ENCODE measurements around the gene CLGN. TPM values are rescaled to one million over a fixed set of nuclear protein-coding genes. Genes with fewer than 3 reads are reported as not detected.

The CLGN gene
- polyA plus RNA-seq, 3 donors, result 0.04 to 0.54 (median 0.10) TPM

- peaks cover 0 to 2% of the 10 kb centered on the region in 2 donors for H3K27me3 ChIP-seq (ENCODE audit: control insufficient read depth in 2 of 2, insufficient read depth in 2 of 2, low read length in 2 of 2)
- no peaks in the 10 kb centered on the region for H3K4me1 ChIP-seq (ENCODE audit: control insufficient read depth in 1 of 2, insufficient read depth in 2 of 2, low read length in 2 of 2)
- DNase-seq, result no peak
- H3K36me3 Mint-ChIP-seq, result no peaks in the 10 kb centered on the region
- no peaks in the 10 kb centered on the region for H3K36me3 ChIP-seq (replicated peaks in 1 of 2; ENCODE audit: control insufficient read depth in 1 of 2, insufficient read depth in 2 of 2, low read length in 2 of 2)
- H3K27me3 Mint-ChIP-seq (ENCODE audit: low read depth in 3 of 3), result peaks cover 0 to 9% (median 7%) of the 10 kb centered on the region in 3 donors
- no peaks in the 10 kb centered on the region for H3K9me3 ChIP-seq (replicated peaks in 1 of 2; ENCODE audit: control insufficient read depth in 1 of 2, insufficient read depth in 1 of 2, low read length in 2 of 2)
- no peaks in the 10 kb centered on the region for H3K79me2 ChIP-seq (ENCODE audit: insufficient read depth, low read length)
- H4K20me1 ChIP-seq (ENCODE audit: insufficient read depth, low read length), result no peaks in the 10 kb centered on the region
- 9% methylated on average over 3 of the region's 5 CpGs for WGBS (ENCODE audit: insufficient coverage)
- no peak overlapping the region for H3K27ac ChIP-seq (ENCODE audit: low read depth in 1 of 2, low read length in 2 of 2)
- H3K4me3 ChIP-seq (replicated peaks in 1 of 3; ENCODE audit: low read depth in 2 of 3, low read length in 3 of 3), result no peak overlapping the region
- TF ChIP-seq CTCF (IDR thresholded peaks at IDR 0.05), result no peak
- no peak overlapping the region for H3K4me3 Mint-ChIP-seq
- H2AFZ ChIP-seq (ENCODE audit: insufficient read depth, low read depth, low read length, poor library complexity, severe bottlenecking), result no peak overlapping the region
- H3K27ac Mint-ChIP-seq, result no peak overlapping the region
- no peak overlapping the region for H3K4me2 ChIP-seq (replicated peaks; ENCODE audit: extremely low read depth, low read length, poor library complexity, severe bottlenecking)
- intact Hi-C loops (cut with micrococcal nuclease), result no loop called here
- H3K9ac ChIP-seq (ENCODE audit: insufficient read depth, low read length, poor library complexity, severe bottlenecking), result no peak overlapping the region
- H3K9me3 Mint-ChIP-seq, result no peaks in the 10 kb centered on the region
- peaks cover 6% of the 10 kb centered on the region for H3K4me1 Mint-ChIP-seq
Observed at GRCh38 chr4:140343303-140343702, 84.1 kb downstream of the CLGN start.

- Histone ChIP-seq H3K79me2 (ENCODE audit: insufficient read depth, low read length) (no peaks in the 10 kb centered on the region), H3K9ac (ENCODE audit: insufficient read depth, low read length, poor library complexity, severe bottlenecking) (no peak overlapping the region), H3K4me3 (replicated peaks in 1 of 3; ENCODE audit: low read depth in 2 of 3, low read length in 3 of 3) (no peak overlapping the region), H3K36me3 (replicated peaks in 1 of 2; ENCODE audit: control insufficient read depth in 1 of 2, insufficient read depth in 2 of 2, low read length in 2 of 2) (no peaks in the 10 kb centered on the region), H2AFZ (ENCODE audit: insufficient read depth, low read depth, low read length, poor library complexity, severe bottlenecking) (no peak overlapping the region), H3K4me1 (ENCODE audit: control insufficient read depth in 1 of 2, insufficient read depth in 2 of 2, low read length in 2 of 2) (no peaks in the 10 kb centered on the region), H3K27ac (ENCODE audit: low read depth in 1 of 2, low read length in 2 of 2) (no peak overlapping the region), H3K4me2 (replicated peaks; ENCODE audit: extremely low read depth, low read length, poor library complexity, severe bottlenecking) (no peak overlapping the region), H4K20me1 (ENCODE audit: insufficient read depth, low read length) (no peaks in the 10 kb centered on the region), H3K27me3 (ENCODE audit: control insufficient read depth in 2 of 2, insufficient read depth in 2 of 2, low read length in 2 of 2) (peaks cover 0 to 2% of the 10 kb centered on the region in 2 donors), H3K9me3 (replicated peaks in 1 of 2; ENCODE audit: control insufficient read depth in 1 of 2, insufficient read depth in 1 of 2, low read length in 2 of 2) (no peaks in the 10 kb centered on the region)
- Mint-ChIP-seq H3K4me1 (peaks cover 6% of the 10 kb centered on the region), H3K9me3 (peaks cover 0 to under 1% (median 0%) of the 10 kb centered on the region in 7 donors), H3K36me3 (no peaks in the 10 kb centered on the region), H3K27me3 (ENCODE audit: low read depth in 3 of 3) (peaks cover 0 to 9% (median 7%) of the 10 kb centered on the region in 3 donors), H3K4me3 (no peak overlapping the region), H3K27ac (no peak overlapping the region)
- WGBS (ENCODE audit: insufficient coverage), result no CpG with 5 or more reads among the region's 1 CpG
- no peak for DNase-seq
- no peak for TF ChIP-seq CTCF (IDR thresholded peaks at IDR 0.05)
- intact Hi-C loops (cut with micrococcal nuclease), result no loop called here
Observed at GRCh38 chr4:140342620-140343019, 84.8 kb downstream of the CLGN start.

Other genes starting within 250 kb of the CLGN start
- 10 to 100 TPM in 2 of 3 donors, 1 to 10 TPM in 1; 5.3 to 22.6 (median 21.2) TPM for gene SCOC, start 54.0 kb downstream of the CLGN start, polyA plus RNA-seq
- gene MGAT4D, start 70.6 kb upstream of the CLGN start, polyA plus RNA-seq, result not detected
- 1 to 10 TPM; 4.0 to 7.6 (median 4.9) TPM for gene ELMOD2, start 96.5 kb upstream of the CLGN start, polyA plus RNA-seq
- not detected for gene UCP1, start 141.3 kb upstream of the CLGN start, polyA plus RNA-seq